HG03520 (cell line): ENCODE data around the gene PMVK.
"Not testable (repeated sequence)": the region's sequence is repeated elsewhere in the genome, so short reads cannot be mapped to it uniquely, and the experiment has no call there.

Source experiments
- ATAC-seq: cut with Tn5 transposase; IDR thresholded peaks from one replicate; pipeline ENCODE4 v1.9.1; 2021; ENCODE audit warnings: mild to moderate bottlenecking, moderate library complexity; ENCODE audit not compliant: unreplicated experiment

PMVK gene

GRCh38 chr1:154936555-154937084, at the start of gene PMVK:
TSS of gene PMVK (minus strand) at chr1:154936719. CDS start at chr1:154936685, 34 bp downstream.
- ATAC-seq, result peak; percentile 58

- no peak for ATAC-seq
These were observed 47.4 kb upstream of the PMVK start for GRCh38 chr1:154983776-154984466.

GRCh38 chr1:154982897-154983648, 46.6 kb upstream of the PMVK start, which contains the start of gene FLAD1:
TSS of gene FLAD1 (plus strand) at chr1:154983344. CDS start at chr1:154983695, 351 bp downstream.
- peak; percentile 97 for ATAC-seq

GRCh38 chr1:154982341-154982740, 45.8 kb upstream of the PMVK start:
- no peak for ATAC-seq

GRCh38 chr1:154978360-154978759, 41.8 kb upstream of the PMVK start:
- ATAC-seq, result no peak

GRCh38 chr1:154977762-154978161, 41.2 kb upstream of the PMVK start:
- ATAC-seq, result not testable (repeated sequence)

GRCh38 chr1:154975409-154976059, 39.0 kb upstream of the PMVK start:
- ATAC-seq, result no peak

GRCh38 chr1:154974808-154975408, 38.4 kb upstream of the PMVK start:
- peak; percentile 38 for ATAC-seq

- ATAC-seq, result peak; percentile 70
These were observed 37.7 kb upstream of the PMVK start, which contains the start of gene CKS1B for GRCh38 chr1:154974102-154974807. TSS of gene CKS1B (plus strand) at chr1:154974681. CDS start at chr1:154974746, 65 bp downstream.

GRCh38 chr1:154973344-154974101, 37.0 kb upstream of the PMVK start:
- no peak for ATAC-seq

- no peak for ATAC-seq
These were observed 36.2 kb upstream of the PMVK start for GRCh38 chr1:154972517-154973343.

GRCh38 chr1:154972213-154972516, 35.6 kb upstream of the PMVK start:
- no peak for ATAC-seq

GRCh38 chr1:154971341-154971998, 35.0 kb upstream of the PMVK start:
- ATAC-seq, result no peak

- no peak for ATAC-seq
These were observed 34.3 kb upstream of the PMVK start, which contains the start of gene SHC1 for GRCh38 chr1:154970631-154971340. TSS of gene SHC1 (minus strand) at chr1:154970747. CDS start at chr1:154970526, 221 bp downstream.

- ATAC-seq, result no peak
These were observed 33.4 kb upstream of the PMVK start for GRCh38 chr1:154969860-154970452.

GRCh38 chr1:154969246-154969645, 32.7 kb upstream of the PMVK start:
- no peak for ATAC-seq

- no peak for ATAC-seq
These were observed 32.2 kb upstream of the PMVK start for GRCh38 chr1:154968731-154969130.
